Stomach (tissue), 4 donors: ENCODE results near the gene PPP2R5C.
A peak's percentile ranks its signal among the peaks of the same experiment; 100 is the strongest.

ENCODE experiments used
- EP300 ChIP-seq: sonication (generic); formaldehyde crosslinking; IDR thresholded peaks from one replicate; pipeline ENCODE4 v1.6.1; 2017; ENCODE audit warnings: antibody characterized with exemption
- POLR2A ChIP-seq, 4 donors: fragments of 450-650 bp; IDR thresholded peaks; one replicate each; pipeline ENCODE4 v1.6.1; 2016; ENCODE audit warnings: antibody characterized with exemption in 4 of 4, control low read depth in 2 of 4, mild to moderate bottlenecking in 1 of 4, moderate library complexity in 1 of 4
- POLR2AphosphoS5 ChIP-seq, 3 donors: sonication (generic); formaldehyde crosslinking; IDR thresholded peaks; one replicate each; pipeline ENCODE4 v1.6.1; 2016; ENCODE audit warnings: antibody characterized with exemption in 3 of 3
- TF ChIP-seq, protein P1 (sequence below), 7 experiments: fragments of 450-650 bp in 4 of 7; fragments of 200-600 bp in 3 of 7; sonication (generic) in 3 of 7; IDR thresholded peaks; one replicate each; pipeline ENCODE4 v1.5.1; 2016 to 2019; ENCODE audit warnings: antibody characterized with exemption in 7 of 7, control low read depth in 2 of 7, mild to moderate bottlenecking in 1 of 7

GRCh38 chr14:101721951-101722661 is 39.4 kb upstream of the PPP2R5C start:
- TF ChIP-seq, protein P1, sequence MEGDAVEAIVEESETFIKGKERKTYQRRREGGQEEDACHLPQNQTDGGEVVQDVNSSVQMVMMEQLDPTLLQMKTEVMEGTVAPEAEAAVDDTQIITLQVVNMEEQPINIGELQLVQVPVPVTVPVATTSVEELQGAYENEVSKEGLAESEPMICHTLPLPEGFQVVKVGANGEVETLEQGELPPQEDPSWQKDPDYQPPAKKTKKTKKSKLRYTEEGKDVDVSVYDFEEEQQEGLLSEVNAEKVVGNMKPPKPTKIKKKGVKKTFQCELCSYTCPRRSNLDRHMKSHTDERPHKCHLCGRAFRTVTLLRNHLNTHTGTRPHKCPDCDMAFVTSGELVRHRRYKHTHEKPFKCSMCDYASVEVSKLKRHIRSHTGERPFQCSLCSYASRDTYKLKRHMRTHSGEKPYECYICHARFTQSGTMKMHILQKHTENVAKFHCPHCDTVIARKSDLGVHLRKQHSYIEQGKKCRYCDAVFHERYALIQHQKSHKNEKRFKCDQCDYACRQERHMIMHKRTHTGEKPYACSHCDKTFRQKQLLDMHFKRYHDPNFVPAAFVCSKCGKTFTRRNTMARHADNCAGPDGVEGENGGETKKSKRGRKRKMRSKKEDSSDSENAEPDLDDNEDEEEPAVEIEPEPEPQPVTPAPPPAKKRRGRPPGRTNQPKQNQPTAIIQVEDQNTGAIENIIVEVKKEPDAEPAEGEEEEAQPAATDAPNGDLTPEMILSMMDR (IDR thresholded peaks at IDR 0.05), result no peak
- TF ChIP-seq POLR2AphosphoS5 (IDR thresholded peaks at IDR 0.05) (peak in 2 of 3 donors; percentile 45 to 59), POLR2A (IDR thresholded peaks at IDR 0.05) (no peak), EP300 (no peak)
